EL (cell line): ENCODE measurements around the gene PTH2.

Source experiments
- DNase-seq: peaks from one replicate; pipeline ENCODE4 v3.0.0-alpha.2; 2016

The PTH2 gene

GRCh38 chr19:49409441-49410029 lies 13.7 kb downstream of the PTH2 start:
- DNase-seq: no peak

GRCh38 chr19:49408816-49409440 lies 14.3 kb downstream of the PTH2 start:
- peak; percentile 43 for DNase-seq

DNA sequence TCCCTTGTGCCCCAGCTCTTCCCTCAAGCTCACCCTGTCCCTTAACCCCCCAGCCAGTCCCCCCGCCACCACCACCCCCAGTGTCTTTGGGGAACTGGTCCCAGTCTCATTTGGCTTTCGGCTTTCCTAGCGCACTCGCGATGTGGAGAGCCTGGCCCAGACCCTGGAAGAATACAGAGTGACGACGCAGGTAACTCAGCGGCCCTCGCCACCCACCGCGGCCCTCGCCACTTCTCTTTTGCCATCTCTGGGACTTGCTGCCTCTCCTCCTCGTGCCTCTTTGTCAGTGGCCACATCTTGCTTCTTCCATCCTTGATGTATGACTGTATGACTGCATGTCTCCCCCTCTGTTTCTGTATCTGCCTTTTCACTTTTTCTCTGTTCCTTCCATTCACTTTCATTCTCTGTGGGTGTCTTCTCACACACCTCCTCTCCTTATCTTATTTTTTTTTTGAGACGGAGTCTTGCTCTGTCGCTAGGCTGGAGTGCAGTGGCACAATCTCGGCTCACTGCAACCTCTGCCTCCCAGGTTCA lies 15.7 kb downstream of the PTH2 start:
- no peak for DNase-seq

GRCh38 chr19:49407079-49407478 lies 16.2 kb downstream of the PTH2 start:
- DNase-seq: no peak

GRCh38 chr19:49403404-49404187 lies 19.6 kb downstream of the PTH2 start:
- no peak for DNase-seq

- peak; percentile 24 for DNase-seq
These were observed 23.2 kb downstream of the PTH2 start for GRCh38 chr19:49400029-49400428.

GRCh38 chr19:49398931-49399330 lies 24.3 kb downstream of the PTH2 start:
- DNase-seq: no peak

DNA sequence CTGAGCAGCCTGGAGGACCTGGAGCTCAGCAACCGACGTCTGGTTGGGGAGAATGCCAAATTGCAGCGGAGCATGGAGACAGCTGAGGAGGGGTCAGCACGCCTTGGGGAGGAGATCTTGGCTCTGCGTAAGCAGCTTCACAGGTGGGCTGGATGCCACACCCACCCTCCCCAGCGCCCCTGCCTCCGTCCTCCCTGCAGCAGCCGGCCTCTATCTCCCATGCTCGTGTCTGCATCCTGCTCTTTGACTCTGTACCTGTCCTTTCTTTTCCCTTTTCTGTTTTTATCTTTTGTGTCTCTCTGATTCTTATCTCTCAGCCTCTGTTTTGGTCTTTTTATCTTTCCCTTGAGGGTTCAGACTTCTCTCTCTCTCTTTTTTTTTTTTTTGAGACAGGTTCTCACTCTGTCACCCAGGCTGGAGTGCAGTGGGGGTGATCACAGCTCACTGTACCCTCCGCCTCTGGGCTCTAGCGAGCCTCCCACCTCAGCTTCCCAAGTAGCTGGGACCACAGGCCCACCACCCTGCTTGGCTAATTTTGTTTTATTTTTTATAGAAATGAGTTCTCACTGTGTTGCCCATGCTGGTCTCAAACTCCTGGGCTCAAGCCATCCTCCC lies 25.1 kb downstream of the PTH2 start:
- DNase-seq: no peak

GRCh38 chr19:49396738-49397505 lies 26.3 kb downstream of the PTH2 start:
- no peak for DNase-seq

- DNase-seq: no peak
These were observed 27.4 kb downstream of the PTH2 start for GRCh38 chr19:49395581-49396407.

GRCh38 chr19:49393881-49394280 lies 29.4 kb downstream of the PTH2 start:
- DNase-seq: no peak

DNA sequence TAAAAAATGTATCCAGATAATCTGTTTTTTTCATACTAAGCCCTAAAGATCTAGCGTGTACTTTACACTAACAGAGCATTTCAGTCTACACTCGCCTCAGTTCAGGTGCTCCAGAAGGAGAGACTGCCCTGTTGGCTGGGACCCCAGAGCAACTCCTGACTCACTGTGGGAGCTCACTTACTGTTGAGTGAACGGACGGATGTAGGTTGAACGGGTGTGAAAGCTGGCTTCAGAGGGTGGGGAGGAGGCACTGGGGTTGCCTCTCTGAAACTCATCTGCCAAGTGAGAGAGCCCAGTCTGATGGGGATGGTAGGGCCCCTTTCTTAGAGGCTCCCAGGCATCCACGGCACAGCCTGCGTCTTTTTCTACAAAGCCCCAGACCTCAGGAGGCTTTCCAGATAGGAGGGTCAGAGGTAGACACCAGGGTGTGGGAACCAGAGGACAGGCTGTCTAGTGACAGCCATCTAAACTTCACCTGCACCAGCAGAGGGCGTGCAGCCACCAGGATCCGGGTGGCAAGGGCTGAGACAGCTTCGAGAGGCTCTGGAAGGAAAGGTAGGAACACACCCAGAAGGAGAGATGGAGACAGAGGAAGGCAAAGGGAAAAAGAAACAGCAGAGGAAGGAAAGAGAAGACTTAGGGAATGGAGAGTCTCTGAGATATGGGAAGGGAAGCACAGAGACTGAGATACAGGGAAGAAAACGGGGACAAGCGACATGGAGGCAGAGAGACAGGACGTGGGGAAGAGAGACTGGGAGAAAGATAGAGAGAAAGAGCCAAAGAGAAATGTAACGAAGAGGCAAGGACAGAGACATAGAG lies 31.5 kb downstream of the PTH2 start:
- peak; percentile 64 for DNase-seq

DNA sequence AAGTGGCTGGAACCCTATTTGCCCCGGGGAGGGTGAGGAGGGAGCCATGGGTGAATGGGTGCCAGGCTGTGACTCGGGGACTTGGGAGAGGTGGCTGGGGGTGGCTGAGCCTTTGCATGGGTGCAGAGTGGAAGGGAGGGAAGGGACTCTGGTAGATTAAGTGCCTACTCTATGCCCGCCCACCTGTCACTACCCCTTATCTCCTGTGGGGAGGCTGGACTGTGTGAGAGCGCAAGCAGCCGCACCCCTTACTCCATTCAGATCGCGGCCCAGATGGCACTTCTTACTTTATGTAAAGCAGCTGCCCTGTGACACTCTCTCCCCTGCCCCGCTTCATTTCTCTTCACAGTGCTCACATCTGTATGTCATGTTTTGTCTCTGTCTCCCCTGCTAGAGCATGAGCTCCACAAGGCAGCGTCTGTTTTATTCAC lies 32.3 kb downstream of the PTH2 start:
- no peak for DNase-seq

GRCh38 chr19:49390131-49390928 lies 32.9 kb downstream of the PTH2 start:
- DNase-seq: no peak

DNA sequence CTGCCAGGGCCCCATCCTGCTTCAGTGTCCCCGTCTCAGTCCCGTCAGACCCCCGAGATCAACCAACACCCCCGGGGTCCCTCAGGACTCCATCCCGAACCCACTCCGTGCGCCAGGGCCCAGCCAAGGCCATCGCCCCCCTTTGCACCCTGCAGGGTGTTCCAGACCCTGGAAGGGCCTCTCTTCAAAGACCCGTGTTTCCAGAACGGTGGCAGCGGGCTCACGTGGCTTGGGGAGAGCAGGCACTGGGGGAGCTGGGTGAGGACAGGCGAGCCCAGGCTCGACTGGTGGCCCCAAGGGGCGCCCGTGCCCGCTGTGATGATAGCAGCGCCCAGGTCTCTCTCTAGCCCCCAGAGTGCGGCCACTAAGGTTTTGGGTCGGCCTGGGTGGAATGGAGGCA lies 33.8 kb downstream of the PTH2 start:
- no peak for DNase-seq

DNA sequence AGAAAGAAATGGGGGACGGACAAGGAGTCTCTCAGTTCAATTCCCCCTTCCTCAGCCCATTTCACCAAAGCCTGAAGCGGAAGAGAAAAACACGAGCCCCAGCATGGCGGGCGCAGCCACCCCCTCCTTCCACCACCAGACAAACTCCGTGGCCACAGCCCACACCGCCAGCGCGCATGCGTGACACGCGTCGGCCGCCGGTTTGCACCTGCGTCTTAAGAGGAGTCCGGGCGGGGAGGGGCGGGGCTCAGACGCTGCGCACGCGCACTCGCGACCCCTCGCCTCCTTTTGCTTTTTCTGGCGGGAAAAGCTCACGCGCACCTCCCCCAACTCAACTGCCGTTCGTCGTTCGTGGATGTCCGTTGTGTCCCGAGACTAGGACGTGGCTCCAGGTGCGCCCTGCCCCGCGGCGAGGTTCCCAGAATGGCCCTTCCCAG lies 35.3 kb downstream of the PTH2 start, which contains the start of gene KASH5:
Gene KASH5, plus strand, starts transcription at position 314 of the 437 bp plus-strand sequence. CDS start 2,635 bp downstream, outside the sequence.
- peak; percentile 15 for DNase-seq

DNA sequence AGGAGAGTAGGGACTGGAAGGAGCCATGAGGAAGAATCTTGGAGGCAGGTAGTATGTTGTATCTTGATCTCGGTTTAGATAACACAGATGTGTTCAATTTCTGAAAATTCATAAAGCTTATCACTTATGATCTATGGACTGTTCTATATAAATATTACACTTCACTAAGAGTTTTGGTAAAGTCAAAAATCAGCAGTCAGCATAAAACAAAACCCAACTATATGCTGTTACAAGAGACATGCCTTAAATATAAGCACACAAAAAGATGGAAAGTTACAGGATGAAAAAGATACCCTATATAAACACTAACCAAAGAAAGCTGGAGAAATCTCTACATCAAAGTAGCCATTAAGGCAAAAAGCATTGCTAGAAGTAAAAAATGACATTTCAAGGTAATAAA lies 39.6 kb downstream of the PTH2 start:
- no peak for DNase-seq

- DNase-seq: no peak
These were observed 40.6 kb downstream of the PTH2 start for GRCh38 chr19:49382639-49383038.

- DNase-seq: no peak
These were observed 42.9 kb downstream of the PTH2 start for GRCh38 chr19:49380391-49380790.

DNA sequence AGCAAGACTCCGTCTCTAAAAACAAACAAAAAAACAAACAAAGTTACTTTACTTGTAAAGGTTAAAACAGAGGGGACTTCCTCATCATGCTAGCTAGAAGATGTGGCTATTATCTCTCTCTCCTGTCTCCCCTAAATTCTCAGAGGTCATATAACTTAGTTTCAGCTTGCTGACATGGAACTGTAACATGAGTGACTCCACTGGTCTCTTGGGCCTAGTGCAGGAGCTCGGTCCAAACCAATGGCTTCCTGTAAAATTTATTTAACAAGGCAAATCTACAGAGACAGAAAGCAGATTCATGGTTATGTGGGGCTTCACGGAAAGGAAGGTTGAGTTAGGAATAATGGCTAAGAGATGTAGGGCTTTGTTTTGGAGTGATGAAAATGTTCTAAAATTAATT lies 44.7 kb downstream of the PTH2 start:
- DNase-seq: no peak
